KMS-11 (cell line): ENCODE results near the gene CAPZB.

Source experiments
- H2AFZ ChIP-seq: fragments of 200-600 bp; sonication (generic); 2 replicates; pipeline ENCODE4 v1.6.1; 2016; ENCODE audit warnings: antibody characterized with exemption, mixed run types, low read depth
- H3K27ac ChIP-seq: fragments of 200-600 bp; sonication (generic); 2 replicates; pipeline ENCODE4 v1.6.1; 2016; ENCODE audit warnings: mild to moderate bottlenecking, mixed run types
- H3K27me3 ChIP-seq: fragments of 200-600 bp; sonication (generic); 2 replicates; pipeline ENCODE4 v1.6.1; 2017; ENCODE audit warnings: mild to moderate bottlenecking, low read depth, mixed run types, moderate library complexity; ENCODE audit not compliant: insufficient read depth
- H3K36me3 ChIP-seq: fragments of 200-600 bp; sonication (generic); 2 replicates; pipeline ENCODE4 v1.6.1; 2017; ENCODE audit warnings: mild to moderate bottlenecking, mixed run types; ENCODE audit not compliant: insufficient read depth
- H3K4me1 ChIP-seq: fragments of 200-600 bp; sonication (generic); 2 replicates; pipeline ENCODE4 v1.6.1; 2016; ENCODE audit warnings: mild to moderate bottlenecking, low read depth, mixed run types; ENCODE audit not compliant: poor library complexity, severe bottlenecking
- H3K4me2 ChIP-seq: fragments of 200-600 bp; sonication (generic); 2 replicates; pipeline ENCODE4 v1.7.0; 2016; ENCODE audit warnings: mild to moderate bottlenecking, mixed run types
- H3K4me3 ChIP-seq: fragments of 200-600 bp; sonication (generic); IDR thresholded peaks from 2 replicates; pipeline ENCODE4 v1.6.1; 2017; ENCODE audit warnings: low read depth, low read length, mixed read lengths; ENCODE audit not compliant: insufficient read depth
- H3K79me2 ChIP-seq: fragments of 200-600 bp; sonication (generic); 2 replicates; pipeline ENCODE4 v1.6.1; 2016; ENCODE audit warnings: low read depth, mixed run types; ENCODE audit not compliant: insufficient read depth
- H3K9ac ChIP-seq: fragments of 200-600 bp; sonication (generic); 2 replicates; pipeline ENCODE4 v1.6.1; 2016; ENCODE audit warnings: mild to moderate bottlenecking, mixed run types
- H4K20me1 ChIP-seq: fragments of 200-600 bp; sonication (generic); 2 replicates; pipeline ENCODE4 v1.6.1; 2016; ENCODE audit warnings: mild to moderate bottlenecking, mixed run types; ENCODE audit not compliant: insufficient read depth
- CTCF ChIP-seq: fragments of 200-600 bp; sonication (generic); conservative IDR thresholded peaks from 2 replicates; pipeline ENCODE4 v1.6.1; 2017; ENCODE audit warnings: low read depth, mild to moderate bottlenecking, antibody characterized with exemption, low read length, moderate library complexity, mixed read lengths

CAPZB gene

GRCh38 chr1:19381261-19381660 is 104.1 kb downstream of the CAPZB start:
- no peak overlapping the region for H3K4me3 ChIP-seq
- no peak overlapping the region for H3K27ac ChIP-seq
- no peaks in the 10 kb centered on the region for H3K4me1 ChIP-seq
- no peak overlapping the region for H3K4me2 ChIP-seq
- no peaks in the 10 kb centered on the region for H4K20me1 ChIP-seq
- H3K36me3 ChIP-seq = no peaks in the 10 kb centered on the region
- H3K79me2 ChIP-seq = no peaks in the 10 kb centered on the region
- H2AFZ ChIP-seq = no peak overlapping the region
- no peaks in the 10 kb centered on the region for H3K27me3 ChIP-seq
- H3K9ac ChIP-seq = no peak overlapping the region
- no peak for TF ChIP-seq CTCF

GRCh38 chr1:19377812-19378718 is 107.3 kb downstream of the CAPZB start:
- no peaks in the 10 kb centered on the region for H3K27me3 ChIP-seq
- no peak overlapping the region for H3K27ac ChIP-seq
- no peak for TF ChIP-seq CTCF
- no peak overlapping the region for H3K4me2 ChIP-seq
- no peak overlapping the region for H3K9ac ChIP-seq
- no peak overlapping the region for H2AFZ ChIP-seq
- no peaks in the 10 kb centered on the region for H3K4me1 ChIP-seq
- H4K20me1 ChIP-seq = no peaks in the 10 kb centered on the region
- no peak overlapping the region for H3K4me3 ChIP-seq
- no peaks in the 10 kb centered on the region for H3K79me2 ChIP-seq
- H3K36me3 ChIP-seq = no peaks in the 10 kb centered on the region

- H3K79me2 ChIP-seq = no peaks in the 10 kb centered on the region
- no peak overlapping the region for H3K4me2 ChIP-seq
- no peaks in the 10 kb centered on the region for H3K4me1 ChIP-seq
- no peak overlapping the region for H3K9ac ChIP-seq
- no peak overlapping the region for H3K27ac ChIP-seq
- no peaks in the 10 kb centered on the region for H3K27me3 ChIP-seq
- no peaks in the 10 kb centered on the region for H4K20me1 ChIP-seq
- H3K4me3 ChIP-seq = no peak overlapping the region
- no peak overlapping the region for H2AFZ ChIP-seq
- H3K36me3 ChIP-seq = no peaks in the 10 kb centered on the region
- TF ChIP-seq CTCF = no peak
Measured at GRCh38 chr1:19376428-19377372, 108.6 kb downstream of the CAPZB start.

GRCh38 chr1:19375631-19376400 is 109.5 kb downstream of the CAPZB start:
- no peaks in the 10 kb centered on the region for H3K79me2 ChIP-seq
- H2AFZ ChIP-seq = no peak overlapping the region
- TF ChIP-seq CTCF = no peak
- H3K27me3 ChIP-seq = no peaks in the 10 kb centered on the region
- H3K27ac ChIP-seq = no peak overlapping the region
- no peak overlapping the region for H3K4me3 ChIP-seq
- H3K36me3 ChIP-seq = no peaks in the 10 kb centered on the region
- H3K4me2 ChIP-seq = no peak overlapping the region
- H4K20me1 ChIP-seq = no peaks in the 10 kb centered on the region
- no peak overlapping the region for H3K9ac ChIP-seq
- no peaks in the 10 kb centered on the region for H3K4me1 ChIP-seq
